ENCODE data around the gene KATNB1. TPM values are rescaled to one million over a fixed set of nuclear protein-coding genes. Genes with fewer than 3 reads are reported as not detected.

KATNB1 gene
- total and polyA plus RNA-seq, 2 of the 8 experiments (the other 6 are each of a cell fraction or from before 2014, with no cell fraction given), result 50.2 to 60.4 TPM

DNA sequence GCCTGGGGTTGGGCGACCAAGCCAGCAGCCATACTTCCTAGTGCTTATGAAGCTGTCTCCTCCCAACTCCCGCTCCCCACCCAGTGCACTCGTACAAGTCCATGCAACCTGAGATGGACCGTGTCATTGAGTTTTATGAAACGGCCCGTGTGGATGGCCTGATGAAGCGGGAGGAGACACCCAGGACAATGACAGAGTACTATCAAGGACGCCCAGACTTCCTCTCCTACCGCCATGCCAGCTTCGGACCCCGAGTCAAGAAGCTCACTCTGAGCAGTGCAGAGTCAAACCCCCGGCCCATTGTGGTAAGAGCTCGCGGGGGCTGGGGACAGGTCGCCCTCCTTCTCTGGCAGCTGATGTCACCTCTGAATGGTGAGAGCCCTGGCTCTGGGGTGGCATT, 11.0 kb upstream of the KATNB1 start:
- no peak for DNase-seq (ENCODE audit: low read depth in 1 of 2, low spot score in 2 of 2)
- Histone ChIP-seq H4K20me1 (replicated peaks in 1 of 2; ENCODE audit: control insufficient read depth in 1 of 2, insufficient read depth in 2 of 2, low read length in 2 of 2) (peaks cover 0 to 3% of the 10 kb centered on the region in 2 experiments), H3K79me2 (ENCODE audit: control insufficient read depth in 1 of 2, insufficient read depth in 2 of 2, low read length in 2 of 2) (no peaks in the 10 kb centered on the region), H3K27me3 (replicated peaks in 1 of 4; ENCODE audit: control insufficient read depth in 3 of 4, extremely low read depth in 1 of 4, insufficient read depth in 3 of 4, low read length in 3 of 4) (no peaks in the 10 kb centered on the region; a peak in 1 of 7 replicates), H3K23me2 (ENCODE audit: low read depth, low read length) (peaks cover 9% of the 10 kb centered on the region; the same call in 1 of the 2 replicates), H2BK20ac (ENCODE audit: low read length) (no peak overlapping the region), H3K9ac (replicated peaks in 1 of 4; ENCODE audit: extremely low read depth in 1 of 4, low read depth in 3 of 4, low read length in 3 of 4) (no peak overlapping the region), H3K4ac (replicated peaks; ENCODE audit: insufficient read length, low read depth, low read length) (no peak overlapping the region), H3K4me1 (replicated peaks in 1 of 4; ENCODE audit: control insufficient read depth in 3 of 4, insufficient read depth in 4 of 4, low read length in 3 of 4) (no peaks in the 10 kb centered on the region), H3K23ac (ENCODE audit: insufficient read length) (no peak overlapping the region), H4K8ac (ENCODE audit: extremely low read depth, insufficient read depth, low read length) (no peak overlapping the region), H3K79me1 (ENCODE audit: low read depth, low read length) (no peaks in the 10 kb centered on the region), H3K36me3 (ENCODE audit: control insufficient read depth in 2 of 4, insufficient read depth in 4 of 4, low read length in 3 of 4) (no peaks in the 10 kb centered on the region), H2BK12ac (ENCODE audit: low read depth, low read length) (no peak overlapping the region), H3K18ac (ENCODE audit: extremely low read depth, low read length) (no peak overlapping the region), H2BK120ac (replicated peaks; ENCODE audit: low read depth, low read length) (no peak overlapping the region), H2AK5ac (ENCODE audit: low read depth, low read length) (no peak overlapping the region), H3K4me3 (ENCODE audit: extremely low read depth in 1 of 4, insufficient read depth in 2 of 4, low read depth in 3 of 4, low read length in 4 of 4) (no peak overlapping the region), H4K91ac (replicated peaks; ENCODE audit: insufficient read length, low read length) (no peak overlapping the region), H3K27ac (ENCODE audit: low read depth, low read length) (no peak overlapping the region), H2BK5ac (ENCODE audit: low read depth, low read length) (no peak overlapping the region), H3K9me3 (ENCODE audit: insufficient read depth in 2 of 2, low read depth in 1 of 2, low read length in 1 of 2) (no peaks in the 10 kb centered on the region), H4K5ac (ENCODE audit: insufficient read length, low read depth, low read length) (no peak overlapping the region), H3K4me2 (ENCODE audit: insufficient read depth in 1 of 2, low read depth in 2 of 2, low read length in 2 of 2) (no peak overlapping the region), H2AFZ (ENCODE audit: low read length) (no peak overlapping the region), H3K56ac (replicated peaks; ENCODE audit: insufficient read length, low read depth, low read length) (no peak overlapping the region), H2BK15ac (ENCODE audit: low read length) (no peak overlapping the region), H3K14ac (ENCODE audit: insufficient read length) (no peak overlapping the region)
- no peak for FAIRE-seq
- 91% methylated on average over 15 of the region's 15 CpGs; no CpG with 5 or more reads in 1 of the 2 experiments for WGBS, 2 experiments (ENCODE audit: extremely low coverage in 1 of 2, insufficient coverage in 1 of 2, insufficient read length in 1 of 2, insufficient replicate concordance in 2 of 2, low coverage in 1 of 2, low lambda C conversion rate in 2 of 2, missing lambda C conversion rate in 1 of 2)
- POLR2A ChIA-PET (ENCODE audit: partially characterized antibody), result interaction anchor here (1.7 to 3.2 kb wide), 2 partner anchors 11 to 18 kb away, joined by 3 to 22 read pairs; partner anchors contain the start of gene KATNB1
- CTCF ChIA-PET (ENCODE audit: partially characterized antibody), result interaction anchor here (0.7 to 6.6 kb wide), 13 partner anchors 12 to 308 kb away, joined by 3 to 48 read pairs (median 4); no protein-coding TSS in a partner anchor
- TF ChIP-seq TCF12 (IDR thresholded peaks at IDR 0.05; ENCODE audit: low read depth, low read length) (no peak), EP300 (IDR thresholded peaks at IDR 0.05; ENCODE audit: borderline replicate concordance in 1 of 2, low read depth in 2 of 2, low read length in 2 of 2) (no peak), SP1 (IDR thresholded peaks at IDR 0.05; ENCODE audit: low read depth, low read length) (no peak), HDAC6 (IDR thresholded peaks at IDR 0.05; ENCODE audit: low read depth, low read length) (no peak), SRF (IDR thresholded peaks at IDR 0.05; ENCODE audit: low read depth, low read length) (no peak), EGR1 (IDR thresholded peaks at IDR 0.05; ENCODE audit: borderline replicate concordance, low read depth, low read length) (no peak), ASH2L (IDR thresholded peaks at IDR 0.05; ENCODE audit: low read length) (no peak)
- TF ChIP-seq, protein P1, sequence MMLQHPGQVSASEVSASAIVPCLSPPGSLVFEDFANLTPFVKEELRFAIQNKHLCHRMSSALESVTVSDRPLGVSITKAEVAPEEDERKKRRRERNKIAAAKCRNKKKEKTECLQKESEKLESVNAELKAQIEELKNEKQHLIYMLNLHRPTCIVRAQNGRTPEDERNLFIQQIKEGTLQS (IDR thresholded peaks at IDR 0.05; ENCODE audit: insufficient read depth, low read depth, low read length), result no peak
- TF ChIP-seq, protein P2, sequence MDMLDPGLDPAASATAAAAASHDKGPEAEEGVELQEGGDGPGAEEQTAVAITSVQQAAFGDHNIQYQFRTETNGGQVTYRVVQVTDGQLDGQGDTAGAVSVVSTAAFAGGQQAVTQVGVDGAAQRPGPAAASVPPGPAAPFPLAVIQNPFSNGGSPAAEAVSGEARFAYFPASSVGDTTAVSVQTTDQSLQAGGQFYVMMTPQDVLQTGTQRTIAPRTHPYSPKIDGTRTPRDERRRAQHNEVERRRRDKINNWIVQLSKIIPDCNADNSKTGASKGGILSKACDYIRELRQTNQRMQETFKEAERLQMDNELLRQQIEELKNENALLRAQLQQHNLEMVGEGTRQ (IDR thresholded peaks at IDR 0.05; ENCODE audit: low read length), result no peak

All from H1 (cell line).